HPDE6-E6E7 (cell line): ENCODE measurements around the gene RFX8.

Source experiments
- DNase-seq: peaks from one replicate; pipeline ENCODE4 v3.0.0; 2011; ENCODE audit warnings: missing footprints; ENCODE audit errors: extremely low spot score

The RFX8 gene

DNA sequence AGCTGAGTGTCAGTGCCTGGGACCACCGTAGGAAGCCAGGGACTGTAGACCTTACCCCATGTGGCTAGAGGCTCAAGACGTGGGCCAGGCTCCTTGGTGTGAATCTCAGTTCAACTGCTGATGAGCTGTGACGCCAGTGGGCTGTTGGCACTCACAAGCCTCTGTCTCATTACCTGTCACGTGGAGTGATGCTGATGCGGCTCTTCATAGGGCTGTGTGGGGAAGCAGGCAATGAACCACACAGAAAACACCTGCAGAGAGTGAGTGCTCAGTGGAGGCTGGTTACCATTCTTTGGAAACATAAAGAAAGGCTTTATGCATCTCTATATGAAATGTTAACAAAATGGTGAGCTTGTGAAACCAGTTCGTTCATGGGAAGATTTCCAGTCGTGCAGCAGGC lies 123.7 kb downstream of the RFX8 start:
- DNase-seq = no peak

DNA sequence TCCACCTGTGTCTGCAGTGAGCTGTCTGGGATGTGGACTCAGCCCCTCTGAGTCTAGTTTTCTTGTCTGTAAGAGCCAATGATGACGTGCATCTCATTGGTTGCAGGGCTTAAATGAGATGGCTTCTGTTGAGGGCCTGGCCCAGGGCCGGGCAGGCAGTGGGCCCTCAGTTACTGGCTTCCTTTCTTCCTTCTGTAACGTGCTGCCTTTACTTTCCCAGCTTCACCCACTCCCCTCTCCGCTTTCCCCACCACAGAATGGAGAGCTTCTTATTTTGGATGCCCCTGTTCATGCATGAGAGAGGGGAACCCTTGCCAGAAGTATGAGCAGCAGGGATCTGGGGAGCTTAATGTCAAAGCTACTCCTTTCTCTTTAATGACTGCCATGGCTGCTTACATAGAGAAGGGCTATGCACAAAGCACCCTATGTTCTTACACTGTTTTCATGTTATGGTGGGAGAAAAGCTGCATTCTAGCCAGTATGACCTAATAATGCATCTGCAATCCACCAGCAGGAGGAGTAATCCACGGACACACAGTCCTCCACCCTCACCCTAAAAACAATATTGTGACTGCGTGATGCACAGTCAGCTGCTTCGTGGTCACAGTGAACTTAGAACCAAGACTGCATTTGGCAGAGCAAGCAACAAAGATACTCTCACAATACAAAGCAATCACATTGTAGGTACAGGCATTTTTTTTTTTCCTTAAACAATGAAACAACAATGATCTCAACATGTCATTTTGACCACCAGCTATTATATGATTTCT lies 124.8 kb downstream of the RFX8 start:
- no peak for DNase-seq

DNA sequence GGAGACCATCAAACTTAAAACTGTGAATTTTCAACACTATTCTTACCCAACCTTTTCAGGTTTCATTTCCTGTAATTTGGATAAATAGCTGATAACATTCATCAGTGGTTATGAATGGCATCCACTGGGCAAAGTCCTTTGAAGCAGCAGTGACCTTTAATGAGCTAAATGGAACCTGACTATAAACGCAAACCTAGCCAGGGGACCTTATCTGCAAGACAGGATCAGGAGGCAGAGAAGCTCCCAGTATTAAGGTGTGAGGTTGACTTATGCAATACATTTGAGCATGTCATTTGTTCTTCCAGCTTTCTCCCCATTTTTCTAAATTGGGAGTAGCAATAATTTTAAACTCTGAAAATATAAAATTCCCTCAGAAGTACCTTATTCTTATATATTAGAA lies 126.0 kb downstream of the RFX8 start:
- no peak for DNase-seq
